GM18873 (cell line): ENCODE results near the gene ZNF569.
"Not testable (repeated sequence)": the region's sequence is repeated elsewhere in the genome, so short reads cannot be mapped to it uniquely, and the experiment has no call there.

Experiments
- ATAC-seq: cut with Tn5 transposase; IDR thresholded peaks from one replicate; pipeline ENCODE4 v1.9.1; 2021; ENCODE audit warnings: mild to moderate bottlenecking, moderate library complexity, moderate number of reproducible peaks; ENCODE audit not compliant: unreplicated experiment, low FRiP score

ZNF569 gene

GRCh38 chr19:37406140-37406846 lies 61.0 kb downstream of the ZNF569 start:
- ATAC-seq: not testable (repeated sequence)

GRCh38 chr19:37403403-37403802 lies 63.8 kb downstream of the ZNF569 start:
- no peak for ATAC-seq

GRCh38 chr19:37401078-37401477 lies 66.2 kb downstream of the ZNF569 start:
- no peak for ATAC-seq

- not testable (repeated sequence) for ATAC-seq
Measured at GRCh38 chr19:37391399-37391798, 75.8 kb downstream of the ZNF569 start.

- no peak for ATAC-seq
Measured at GRCh38 chr19:37389234-37389633, 78.0 kb downstream of the ZNF569 start.

GRCh38 chr19:37370880-37371661 lies 96.2 kb downstream of the ZNF569 start, which contains the start of gene ZNF527:
TSS of gene ZNF527 (plus strand) at chr19:37371099. CDS start at chr19:37374199, 3,100 bp downstream.
- peak; percentile 87 for ATAC-seq

GRCh38 chr19:37370386-37370879 lies 96.8 kb downstream of the ZNF569 start:
- not testable (repeated sequence) for ATAC-seq

- no peak for ATAC-seq
Measured at GRCh38 chr19:37362733-37363132, 104.5 kb downstream of the ZNF569 start.

- ATAC-seq: no peak
Measured at GRCh38 chr19:37361994-37362393, 105.2 kb downstream of the ZNF569 start.
